Activated CD8-positive, alpha-beta memory T cell treated with anti-CD3 and anti-CD28 coated beads for 48 hours (primary cell): ENCODE measurements around the gene CNTN5.

ENCODE experiments used
- DNase-seq, 3 experiments: peaks; one replicate each; pipeline ENCODE4 v3.0.0-alpha.2; 2020; ENCODE audit warnings: low read depth in 2 of 3, low spot score in 2 of 3

Gene CNTN5

DNA sequence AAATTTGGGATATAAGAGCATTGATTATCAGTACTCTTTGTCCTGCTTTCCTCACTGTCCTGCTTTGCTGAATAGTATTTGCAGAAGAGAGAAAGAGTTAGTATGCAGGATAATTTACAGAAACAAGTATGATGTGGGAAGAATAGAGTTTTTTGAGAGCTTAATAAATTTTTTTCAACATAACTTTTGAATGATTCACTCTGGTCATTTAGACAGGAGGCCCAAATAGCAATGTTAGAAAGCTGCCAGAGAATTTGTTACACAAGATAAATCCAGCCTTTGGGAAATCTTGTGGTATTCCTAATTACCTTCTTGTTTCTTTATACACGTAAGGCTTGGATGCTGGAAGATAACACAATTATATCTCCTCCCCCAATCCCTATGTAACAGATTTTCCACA is 484.6 kb downstream of the CNTN5 start:
- no peak for DNase-seq

- no peak for DNase-seq
Observed at GRCh38 chr11:99505831-99506230, 485.1 kb downstream of the CNTN5 start.

DNA sequence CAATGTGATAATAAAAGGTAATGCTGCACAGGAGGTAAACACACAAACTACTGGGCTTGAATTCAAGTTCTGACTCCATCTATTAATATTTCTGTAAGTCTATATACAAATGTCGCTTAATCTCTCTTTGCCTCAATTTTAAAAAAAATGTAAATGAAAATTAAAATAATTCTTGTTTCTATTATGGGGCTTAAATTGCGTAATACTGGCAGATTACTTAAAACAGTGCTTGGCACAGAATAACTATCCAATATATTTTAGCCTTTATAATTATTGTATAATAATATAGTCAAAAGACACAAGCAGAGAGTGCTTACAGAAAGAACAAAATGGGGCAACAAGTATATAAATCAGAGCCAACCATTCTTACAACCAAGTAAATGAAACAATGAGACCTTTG is 489.1 kb downstream of the CNTN5 start:
- no peak for DNase-seq

DNA sequence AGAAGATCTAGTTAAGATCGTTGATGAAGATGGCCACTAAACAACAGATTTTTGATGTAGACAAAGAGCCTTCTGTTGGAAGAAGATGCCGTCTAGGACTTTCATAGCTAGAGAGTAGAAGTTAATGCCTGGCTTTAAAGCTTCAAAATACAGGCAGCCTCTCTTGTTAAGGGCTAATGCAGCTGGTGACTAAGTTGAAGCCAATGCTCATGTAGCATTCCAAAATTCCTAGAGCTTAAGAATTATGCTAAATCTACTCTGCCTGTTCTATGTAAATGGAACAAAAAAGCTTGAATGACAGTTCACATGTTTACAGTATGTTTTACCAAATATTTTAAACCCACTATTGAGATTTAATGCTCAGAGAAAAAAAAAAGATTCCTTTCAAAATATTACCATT is 492.6 kb downstream of the CNTN5 start:
- DNase-seq = no peak

- no peak for DNase-seq
Observed at GRCh38 chr11:99519095-99519494, 498.3 kb downstream of the CNTN5 start.

GRCh38 chr11:99522467-99523173 is 501.9 kb downstream of the CNTN5 start:
- DNase-seq = no peak

DNA sequence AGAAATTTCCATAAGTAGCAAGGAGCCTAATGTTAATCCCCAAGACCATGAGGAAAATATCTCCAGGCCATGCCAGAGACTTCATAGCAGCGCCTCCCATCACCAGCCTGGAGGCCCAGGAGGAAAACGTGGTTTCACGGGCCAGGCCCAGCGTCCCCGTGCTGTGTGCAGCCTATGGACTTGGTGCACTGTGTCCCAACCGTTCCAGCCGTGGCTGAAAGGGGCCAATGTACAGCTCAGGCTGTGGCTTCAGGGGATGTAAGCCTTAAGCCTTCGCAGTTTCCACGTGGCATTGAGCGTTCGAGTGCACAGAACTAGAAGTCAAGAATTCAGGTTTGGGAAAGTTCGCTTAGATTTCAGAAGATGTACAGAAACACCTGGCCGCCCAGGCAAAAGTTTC is 510.7 kb downstream of the CNTN5 start:
- DNase-seq = no peak

DNA sequence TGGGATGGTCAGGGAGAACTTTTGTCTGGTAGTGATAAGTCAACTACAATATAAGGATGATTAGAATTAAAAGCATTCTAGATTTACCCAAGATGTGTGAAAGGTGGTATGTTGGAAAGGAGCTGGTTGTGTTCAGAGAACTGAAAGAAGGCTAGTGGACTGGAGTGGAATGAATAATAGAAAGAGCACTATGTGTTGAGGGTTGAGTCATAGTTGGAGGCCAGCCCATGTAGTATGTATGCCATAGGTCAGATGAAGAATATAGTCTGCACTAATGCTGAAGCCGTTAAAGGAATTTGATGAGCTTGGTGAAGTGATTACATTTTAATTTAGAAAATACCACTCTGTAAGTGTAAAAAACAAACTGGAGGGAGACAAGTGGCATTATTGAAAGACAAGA is 514.1 kb downstream of the CNTN5 start:
- no peak for DNase-seq

GRCh38 chr11:99535406-99535805 is 514.7 kb downstream of the CNTN5 start:
- no peak for DNase-seq

DNA sequence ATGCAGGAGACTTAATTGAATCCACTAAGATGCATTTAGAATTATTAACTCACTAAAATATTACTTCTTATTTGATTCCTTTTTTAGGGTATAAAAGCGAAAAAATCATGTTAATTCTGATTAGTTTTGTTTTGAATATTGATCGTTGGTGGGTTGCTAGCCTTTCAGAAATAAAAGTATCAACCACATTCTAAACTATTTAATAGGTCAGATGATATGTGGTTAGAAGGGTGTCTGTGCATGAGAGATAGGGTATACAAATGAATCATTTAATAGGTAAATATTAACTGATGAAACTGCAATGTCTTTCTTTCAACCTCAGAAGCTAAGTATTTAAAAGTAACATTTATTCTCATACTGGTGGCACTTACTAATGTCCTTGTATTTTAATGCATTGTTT is 515.1 kb downstream of the CNTN5 start:
- DNase-seq = no peak

GRCh38 chr11:99537681-99538080 is 516.9 kb downstream of the CNTN5 start:
- no peak for DNase-seq

DNA sequence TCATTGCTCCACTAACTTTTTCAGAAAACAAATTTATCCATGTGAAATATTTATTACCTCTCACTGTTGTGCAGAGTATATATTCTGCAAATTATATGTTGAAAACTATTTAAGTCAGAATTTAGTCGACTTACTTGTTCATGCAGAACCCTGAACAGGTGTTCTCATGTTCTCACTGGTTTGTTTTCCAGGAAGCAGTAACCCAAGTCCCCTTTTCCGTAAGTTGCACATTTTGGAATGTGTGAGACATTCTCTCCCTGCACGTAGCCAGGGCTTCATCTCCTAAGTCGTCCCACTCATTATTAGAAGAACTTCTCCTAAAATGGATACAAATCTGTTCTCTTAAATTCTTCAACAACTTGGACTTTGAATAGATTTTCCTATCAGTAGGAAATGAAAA is 524.9 kb downstream of the CNTN5 start:
- DNase-seq = no peak

- DNase-seq = no peak
Observed at GRCh38 chr11:99548264-99548663, 527.5 kb downstream of the CNTN5 start.

DNA sequence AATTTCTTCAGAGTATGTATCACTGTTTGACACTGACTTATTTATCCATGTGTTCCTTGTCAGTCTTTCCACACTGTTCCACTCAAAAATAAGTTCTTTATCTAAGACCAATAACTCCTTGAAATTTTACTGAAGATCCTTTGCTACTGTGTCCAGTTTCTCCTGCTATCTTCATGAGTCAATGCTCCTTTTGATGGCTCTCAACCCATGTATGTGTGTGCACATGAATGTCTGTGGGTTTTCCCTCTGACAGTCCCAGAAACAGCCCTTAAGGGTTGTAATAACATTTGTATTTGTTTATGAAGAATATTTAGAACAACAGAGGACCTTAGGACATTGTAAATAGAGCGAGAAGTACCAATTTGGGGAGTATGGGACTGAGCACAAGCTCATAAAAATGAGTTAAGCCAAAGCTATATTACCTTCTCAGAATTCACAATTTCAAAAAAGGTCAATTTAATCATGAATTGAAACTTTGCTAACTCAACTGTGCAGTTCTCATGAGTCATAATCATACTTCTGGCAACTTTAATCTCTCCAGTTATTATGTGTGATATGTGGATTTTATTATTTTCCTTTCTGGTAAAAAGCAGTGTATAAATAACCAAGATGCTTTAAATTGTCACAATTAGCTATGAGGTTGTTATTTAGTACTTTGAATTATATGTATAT is 533.6 kb downstream of the CNTN5 start:
- DNase-seq = no peak

GRCh38 chr11:99555486-99555885 is 534.7 kb downstream of the CNTN5 start:
- no peak for DNase-seq

- DNase-seq = no peak
Observed at GRCh38 chr11:99565333-99565732, 544.6 kb downstream of the CNTN5 start.

GRCh38 chr11:99567334-99567956 is 546.7 kb downstream of the CNTN5 start:
- no peak for DNase-seq

DNA sequence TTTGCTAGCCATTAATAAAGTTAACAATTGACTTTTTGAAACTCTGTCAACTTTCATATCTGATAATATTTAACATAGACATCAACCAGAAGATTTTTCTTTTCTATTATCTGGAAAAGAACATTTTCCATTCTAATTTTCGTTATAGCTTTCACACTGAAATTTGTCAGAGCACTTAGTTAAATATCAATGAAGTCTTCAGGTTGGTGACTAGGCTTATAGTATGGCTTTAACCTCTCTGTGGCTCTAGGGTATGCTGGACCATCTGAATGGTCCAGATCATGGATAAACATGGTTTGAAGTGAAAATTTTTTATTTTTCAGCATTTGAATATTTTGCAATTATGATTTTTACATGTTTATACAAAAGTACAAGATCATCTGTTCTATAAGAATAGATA is 548.1 kb downstream of the CNTN5 start:
- no peak for DNase-seq

DNA sequence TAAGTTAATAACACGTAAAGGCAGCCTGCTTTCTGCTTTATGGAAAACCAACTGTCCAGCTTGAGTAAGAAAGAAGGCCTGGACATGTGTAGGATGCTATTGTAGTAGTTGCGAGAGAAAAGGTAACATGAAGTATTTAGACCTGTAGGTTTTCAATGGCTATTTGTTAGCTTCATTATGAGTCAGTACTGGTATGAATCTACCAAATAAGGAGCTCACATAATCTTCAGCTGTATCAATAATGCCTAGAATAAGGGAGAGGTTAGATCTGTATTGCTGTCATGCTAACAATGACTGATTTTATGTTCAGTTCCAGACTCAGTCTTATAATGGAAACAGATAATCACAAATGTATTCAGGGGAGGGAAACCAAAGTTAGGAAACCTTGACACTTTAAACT is 550.3 kb downstream of the CNTN5 start:
- no peak for DNase-seq

- DNase-seq = no peak
Observed at GRCh38 chr11:99584830-99585229, 564.1 kb downstream of the CNTN5 start.

DNA sequence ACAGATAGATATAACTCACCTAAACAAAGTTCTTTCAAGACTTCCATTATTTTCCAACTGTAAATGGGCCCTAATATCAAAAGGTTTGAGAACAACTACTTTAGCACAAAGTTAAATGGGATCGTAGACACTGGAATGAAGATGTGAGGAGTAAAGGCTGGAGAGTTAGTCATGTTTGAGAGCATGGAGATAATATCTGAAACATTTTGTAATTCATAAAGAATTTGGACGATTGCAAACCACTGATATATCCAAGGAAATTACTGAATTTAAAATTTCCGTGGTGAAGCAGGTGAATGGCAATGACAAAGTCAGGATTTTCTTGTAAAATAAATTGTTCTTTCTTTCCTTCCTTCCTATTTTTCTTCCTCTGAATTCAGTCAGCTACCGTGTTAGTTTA is 564.9 kb downstream of the CNTN5 start:
- no peak for DNase-seq

DNA sequence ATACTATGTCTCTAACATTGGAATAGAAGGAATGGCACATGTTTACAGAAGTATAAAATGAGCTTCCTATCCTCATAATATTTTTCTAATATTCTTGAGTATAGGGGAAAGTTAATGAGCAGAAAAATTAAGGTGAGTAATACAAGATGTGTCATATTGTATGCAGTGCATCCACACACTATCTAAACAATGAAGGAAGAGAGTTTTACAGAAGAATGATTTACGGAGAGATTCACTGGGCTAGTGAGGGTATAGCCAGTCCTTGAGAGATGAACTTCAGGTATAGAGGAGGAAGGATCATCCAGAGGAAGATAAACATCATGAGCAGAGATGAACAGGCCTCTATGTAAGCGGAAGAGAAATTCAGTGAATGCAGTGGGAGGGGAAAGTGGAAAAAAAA is 569.0 kb downstream of the CNTN5 start:
- no peak for DNase-seq

DNA sequence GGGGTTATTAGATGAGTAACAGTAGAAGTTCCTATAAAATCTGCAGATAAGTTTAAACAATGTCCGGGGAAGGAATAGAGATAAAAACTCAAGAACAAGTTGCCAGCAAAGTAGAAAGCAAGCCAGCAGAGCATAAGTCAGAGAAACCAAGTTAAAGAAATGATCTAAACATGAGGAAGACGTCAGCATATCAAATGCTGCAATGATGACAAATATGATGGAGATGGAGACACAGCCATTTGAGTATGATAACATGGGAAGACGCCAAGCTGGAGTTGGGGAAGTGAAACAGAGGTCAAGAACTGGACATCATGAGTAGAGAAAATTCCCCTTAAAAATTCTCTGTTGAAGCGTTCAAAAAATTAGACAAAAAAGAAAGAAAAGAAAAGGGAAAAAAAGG is 571.5 kb downstream of the CNTN5 start:
- no peak for DNase-seq
